ENCODE measurements around the gene LRRC56.

The LRRC56 gene

DNA sequence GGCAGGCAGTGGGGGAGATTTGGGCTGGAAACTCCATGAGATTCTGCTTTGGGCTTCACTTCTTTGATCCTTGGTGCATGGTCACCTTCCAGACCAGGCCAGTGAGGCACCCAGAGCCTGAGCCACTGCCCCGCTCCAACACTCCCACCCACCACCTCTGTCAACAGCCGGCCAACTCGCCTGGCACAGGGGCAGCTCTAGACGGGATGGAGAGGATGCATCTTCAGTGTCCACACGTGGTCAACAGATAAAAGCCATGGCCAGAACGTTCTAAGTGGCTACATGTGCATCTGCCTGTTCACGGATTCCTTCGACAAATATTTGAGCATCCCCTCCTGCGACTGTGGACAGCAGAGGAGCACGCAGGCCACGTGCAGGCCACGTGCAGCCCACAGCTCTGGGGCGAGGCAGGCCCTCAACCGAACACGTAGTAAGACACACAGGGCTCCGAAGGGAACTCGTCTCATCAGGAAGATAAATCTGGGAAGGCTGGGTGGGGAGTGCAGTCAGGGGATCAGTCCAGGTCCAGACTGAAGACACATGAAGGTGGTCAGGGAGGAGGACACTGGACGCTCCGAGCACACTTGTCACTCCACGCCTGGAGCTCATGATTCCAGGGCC, 1.2 kb downstream of the LRRC56 start:
- TF ChIP-seq, protein P1, sequence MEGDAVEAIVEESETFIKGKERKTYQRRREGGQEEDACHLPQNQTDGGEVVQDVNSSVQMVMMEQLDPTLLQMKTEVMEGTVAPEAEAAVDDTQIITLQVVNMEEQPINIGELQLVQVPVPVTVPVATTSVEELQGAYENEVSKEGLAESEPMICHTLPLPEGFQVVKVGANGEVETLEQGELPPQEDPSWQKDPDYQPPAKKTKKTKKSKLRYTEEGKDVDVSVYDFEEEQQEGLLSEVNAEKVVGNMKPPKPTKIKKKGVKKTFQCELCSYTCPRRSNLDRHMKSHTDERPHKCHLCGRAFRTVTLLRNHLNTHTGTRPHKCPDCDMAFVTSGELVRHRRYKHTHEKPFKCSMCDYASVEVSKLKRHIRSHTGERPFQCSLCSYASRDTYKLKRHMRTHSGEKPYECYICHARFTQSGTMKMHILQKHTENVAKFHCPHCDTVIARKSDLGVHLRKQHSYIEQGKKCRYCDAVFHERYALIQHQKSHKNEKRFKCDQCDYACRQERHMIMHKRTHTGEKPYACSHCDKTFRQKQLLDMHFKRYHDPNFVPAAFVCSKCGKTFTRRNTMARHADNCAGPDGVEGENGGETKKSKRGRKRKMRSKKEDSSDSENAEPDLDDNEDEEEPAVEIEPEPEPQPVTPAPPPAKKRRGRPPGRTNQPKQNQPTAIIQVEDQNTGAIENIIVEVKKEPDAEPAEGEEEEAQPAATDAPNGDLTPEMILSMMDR (IDR thresholded peaks at IDR 0.05) = no peak
- no peak overlapping the region for H3K4me2 ChIP-seq (ENCODE audit: low read length)
- H3K79me2 ChIP-seq = no peaks in the 10 kb centered on the region

GRCh38 chr11:539971-540481, 2.7 kb downstream of the LRRC56 start:
- no peak overlapping the region for H3K27ac ChIP-seq
- no peak overlapping the region for H3K4me2 ChIP-seq (ENCODE audit: low read length)
- H3K4me1 ChIP-seq = no peaks in the 10 kb centered on the region
- TF ChIP-seq, protein P1 (IDR thresholded peaks at IDR 0.05) = no peak
- H3K36me3 ChIP-seq (ENCODE audit: control insufficient read depth, insufficient read depth, low read length) = no peaks in the 10 kb centered on the region
- H2AFZ ChIP-seq = no peak overlapping the region
- no peak overlapping the region for H3K9ac ChIP-seq
- H3K4me3 ChIP-seq (ENCODE audit: low read depth, low read length) = no peak overlapping the region
- no peaks in the 10 kb centered on the region for H3K9me3 ChIP-seq (ENCODE audit: control insufficient read depth, low read length)
- no peaks in the 10 kb centered on the region for H3K79me2 ChIP-seq
- H3K27me3 ChIP-seq (ENCODE audit: control insufficient read depth, insufficient read depth, low read length) = no peaks in the 10 kb centered on the region

More for the DNA sequence above, 1.2 kb downstream of the LRRC56 start:
- no peaks in the 10 kb centered on the region for H3K36me3 ChIP-seq (ENCODE audit: control insufficient read depth, insufficient read depth, low read length)
- H3K27me3 ChIP-seq (ENCODE audit: control insufficient read depth, insufficient read depth, low read length) = no peaks in the 10 kb centered on the region
- H3K4me1 ChIP-seq = no peaks in the 10 kb centered on the region
- no peak overlapping the region for H2AFZ ChIP-seq
- no peak overlapping the region for H3K27ac ChIP-seq
- H3K4me3 ChIP-seq (ENCODE audit: low read depth, low read length) = no peak overlapping the region
- no peak overlapping the region for H3K9ac ChIP-seq
- H3K9me3 ChIP-seq (ENCODE audit: control insufficient read depth, low read length) = no peaks in the 10 kb centered on the region

DNA sequence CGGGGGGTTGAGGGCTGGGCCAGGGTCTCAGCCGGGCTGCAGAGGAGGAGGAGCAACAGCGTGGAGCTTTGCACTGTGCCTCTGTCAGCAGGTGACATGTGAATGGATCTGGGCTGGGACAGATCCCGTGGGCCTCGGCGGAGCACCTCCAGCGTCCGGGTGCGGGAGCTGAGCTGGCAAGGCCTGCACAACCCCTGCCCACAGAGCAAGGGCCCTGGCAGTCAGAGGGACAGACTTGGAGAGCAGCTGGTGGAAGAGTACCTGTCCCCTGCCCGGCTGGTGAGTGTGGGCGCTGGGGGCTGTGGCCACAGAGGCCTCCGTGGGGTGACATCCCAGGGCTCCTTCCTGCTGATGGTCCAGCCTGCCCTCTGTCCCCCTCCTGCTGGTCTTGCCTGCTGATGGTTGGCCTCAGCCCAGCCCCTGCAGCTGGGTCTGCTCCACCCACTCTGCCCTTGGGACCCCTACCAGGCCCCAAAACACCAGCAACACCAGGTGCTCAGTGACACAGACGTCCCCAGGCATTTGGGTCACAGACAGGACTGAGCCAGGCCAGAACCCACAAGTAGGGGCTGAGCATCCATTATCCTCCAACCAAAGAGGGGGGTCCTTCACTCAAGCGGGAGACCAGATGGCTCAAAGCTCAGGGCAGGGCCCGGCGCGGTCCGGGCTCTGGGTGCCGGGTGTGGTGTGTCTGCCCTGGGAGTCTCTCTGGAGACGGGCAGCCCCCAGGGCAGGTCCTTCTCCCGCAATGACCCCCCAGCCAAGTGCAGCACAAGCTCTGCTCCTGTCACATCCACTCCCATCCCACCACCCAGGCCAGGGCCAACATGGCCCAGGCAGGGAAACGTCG, 3.5 kb downstream of the LRRC56 start:
- TF ChIP-seq, protein P1 (IDR thresholded peaks at IDR 0.05) = no peak
- no peak overlapping the region for H2AFZ ChIP-seq
- H3K79me2 ChIP-seq = no peaks in the 10 kb centered on the region
- H3K27me3 ChIP-seq (ENCODE audit: control insufficient read depth, insufficient read depth, low read length) = no peaks in the 10 kb centered on the region
- H3K4me1 ChIP-seq = no peaks in the 10 kb centered on the region
- H3K4me2 ChIP-seq (ENCODE audit: low read length) = no peak overlapping the region
- H3K9ac ChIP-seq = no peak overlapping the region
- no peak overlapping the region for H3K27ac ChIP-seq
- H3K4me3 ChIP-seq (ENCODE audit: low read depth, low read length) = no peak overlapping the region
- H3K36me3 ChIP-seq (ENCODE audit: control insufficient read depth, insufficient read depth, low read length) = no peaks in the 10 kb centered on the region
- H3K9me3 ChIP-seq (ENCODE audit: control insufficient read depth, low read length) = no peaks in the 10 kb centered on the region

DNA sequence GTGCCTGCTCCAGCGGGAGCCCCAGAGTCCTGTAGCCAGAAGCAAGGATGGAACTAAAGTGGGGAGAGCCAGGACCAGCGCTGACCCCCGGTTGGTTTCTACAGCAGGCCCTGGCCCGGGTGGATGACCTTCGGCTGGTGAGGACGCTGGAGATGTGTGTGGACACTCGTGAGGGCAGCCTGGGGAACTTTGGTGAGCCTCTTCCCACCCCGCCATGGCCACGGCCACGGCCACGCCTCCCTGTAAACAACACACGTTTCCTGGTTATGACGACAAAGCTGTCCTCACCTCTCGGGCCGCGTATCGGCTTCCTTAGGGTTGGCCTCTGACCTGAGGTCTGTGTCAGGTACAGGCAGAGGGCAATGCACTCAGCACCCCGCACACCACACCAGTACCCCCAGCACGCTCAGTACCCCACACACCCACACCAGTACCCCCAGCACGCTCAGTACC, 4.1 kb downstream of the LRRC56 start:
- TF ChIP-seq, protein P1 (IDR thresholded peaks at IDR 0.05) = no peak
- no peaks in the 10 kb centered on the region for H3K4me1 ChIP-seq
- no peaks in the 10 kb centered on the region for H3K9me3 ChIP-seq (ENCODE audit: control insufficient read depth, low read length)
- H3K4me3 ChIP-seq (ENCODE audit: low read depth, low read length) = no peak overlapping the region
- H3K27ac ChIP-seq = no peak overlapping the region
- H2AFZ ChIP-seq = no peak overlapping the region
- no peaks in the 10 kb centered on the region for H3K36me3 ChIP-seq (ENCODE audit: control insufficient read depth, insufficient read depth, low read length)
- no peak overlapping the region for H3K9ac ChIP-seq
- no peaks in the 10 kb centered on the region for H3K79me2 ChIP-seq
- no peak overlapping the region for H3K4me2 ChIP-seq (ENCODE audit: low read length)
- H3K27me3 ChIP-seq (ENCODE audit: control insufficient read depth, insufficient read depth, low read length) = no peaks in the 10 kb centered on the region

Measured in parathyroid adenoma (tissue), 2 donors.